Karpas-422 (cell line): ENCODE measurements around the gene OR1F1. TPM values are rescaled to one million over a fixed set of nuclear protein-coding genes. Genes with fewer than 3 reads are reported as not detected.

Source experiments
- DNase-seq: peaks from one replicate; pipeline ENCODE4 v3.0.0-alpha.2; 2015
- H2AFZ ChIP-seq: fragments of 200-600 bp; sonication (generic); 2 replicates; pipeline ENCODE4 v1.6.1; 2014; ENCODE audit warnings: antibody characterized with exemption, low read length, mixed read lengths
- H3K27ac ChIP-seq: fragments of 200-600 bp; sonication (generic); 2 replicates; pipeline ENCODE4 v1.5.1; 2014; ENCODE audit warnings: mild to moderate bottlenecking, low read length, moderate library complexity
- H3K27me3 ChIP-seq: fragments of 200-600 bp; sonication (generic); 2 replicates; pipeline ENCODE4 v1.6.1; 2014; ENCODE audit warnings: low read length, mixed read lengths
- H3K36me3 ChIP-seq: fragments of 200-600 bp; sonication (generic); 2 replicates; pipeline ENCODE4 v1.6.1; 2014; ENCODE audit warnings: low read length, mixed read lengths; ENCODE audit not compliant: insufficient read depth
- H3K4me1 ChIP-seq: fragments of 200-600 bp; sonication (generic); 2 replicates; pipeline ENCODE4 v1.6.1; 2014; ENCODE audit warnings: mild to moderate bottlenecking, low read length, mixed read lengths
- H3K4me2 ChIP-seq: fragments of 200-600 bp; sonication (generic); 2 replicates; pipeline ENCODE4 v1.6.1; 2014; ENCODE audit warnings: low read length, low read depth, mild to moderate bottlenecking; ENCODE audit not compliant: poor library complexity, severe bottlenecking
- H3K4me3 ChIP-seq: fragments of 200-600 bp; sonication (generic); 2 replicates; pipeline ENCODE4 v1.5.1; 2014; ENCODE audit warnings: mild to moderate bottlenecking, antibody characterized with exemption, low read length, mixed read lengths
- H3K79me2 ChIP-seq: fragments of 200-600 bp; sonication (generic); 2 replicates; pipeline ENCODE4 v1.6.1; 2014; ENCODE audit warnings: mild to moderate bottlenecking, low read length, mixed read lengths
- H3K9ac ChIP-seq: fragments of 200-600 bp; sonication (generic); 2 replicates; pipeline ENCODE4 v1.6.0; 2014; ENCODE audit warnings: low read length
- H3K9me2 ChIP-seq: fragments of 200-600 bp; sonication (generic), shearing (Covaris generic); replicated peaks from 2 replicates; pipeline ENCODE4 v1.6.0; 2014; ENCODE audit warnings: mild to moderate bottlenecking, low read length, moderate library complexity; ENCODE audit not compliant: insufficient read depth
- H3K9me3 ChIP-seq: fragments of 300-700, 200-600 bp; sonication (generic); 2 replicates; pipeline ENCODE4 v1.6.1; 2014; ENCODE audit warnings: low read length, mixed read lengths
- H4K20me1 ChIP-seq: fragments of 200-600 bp; sonication (generic); 2 replicates; pipeline ENCODE4 v1.6.1; 2014; ENCODE audit warnings: mild to moderate bottlenecking, antibody characterized with exemption, low read length, low read depth; ENCODE audit not compliant: insufficient read depth
- total RNA-seq: library from RNA; depleted of rRNA; stranded (reverse); fragments of >200 nt; shearing (Covaris generic); gene quantifications from 2 replicates; pipeline ENCODE4 v1.2.3, GENCODE V29; 2014; ENCODE audit warnings: low replicate concordance

Gene OR1F1
- total RNA-seq, 1 experiment from 2014 or later, result not detected

DNA sequence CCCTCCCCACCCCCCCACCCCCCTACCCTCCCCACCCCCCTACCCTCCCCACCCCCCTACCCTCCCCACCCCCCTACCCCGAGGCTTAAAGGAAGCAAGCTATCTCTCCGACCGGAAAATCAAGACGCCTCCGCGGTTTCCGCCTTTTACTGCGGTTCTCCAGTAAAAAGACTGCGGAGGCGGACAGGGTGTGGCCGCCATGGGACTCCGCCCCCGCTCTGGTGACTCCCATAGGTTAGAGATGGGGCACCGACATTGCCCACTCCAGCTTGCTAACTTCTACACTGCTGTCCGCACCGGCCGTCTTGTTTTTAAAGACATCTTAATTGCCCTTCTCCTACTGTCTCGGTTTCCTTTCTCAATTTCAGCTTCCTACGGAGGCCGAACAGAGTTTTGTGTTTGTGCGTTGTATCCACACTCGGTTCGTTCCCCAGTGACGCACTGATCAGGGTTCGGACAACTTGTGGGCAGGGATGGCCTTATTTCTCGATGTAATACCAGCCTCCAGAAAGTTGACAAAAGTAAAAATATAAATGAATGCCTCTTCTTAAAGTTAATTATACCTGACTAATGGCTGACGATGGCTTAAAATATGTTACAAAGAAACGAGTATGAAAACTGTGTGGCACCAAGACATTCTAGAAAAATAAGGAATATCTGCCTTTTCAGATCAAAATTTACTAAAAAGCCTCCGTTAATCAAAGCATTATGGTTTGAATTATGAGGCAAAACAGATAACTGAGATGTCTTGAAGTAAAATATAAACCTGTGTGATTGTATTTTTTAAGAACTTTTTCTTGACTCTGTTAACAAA is 48.1 kb downstream of the OR1F1 start:
- H3K79me2 ChIP-seq, result peaks cover 16% of the 10 kb centered on the region
- H3K4me3 ChIP-seq, result no peak overlapping the region
- H3K9me2 ChIP-seq, result no peaks in the 10 kb centered on the region
- H3K27me3 ChIP-seq, result no peaks in the 10 kb centered on the region
- no peak for DNase-seq
- no peak overlapping the region for H3K27ac ChIP-seq
- no peak overlapping the region for H3K4me2 ChIP-seq
- no peaks in the 10 kb centered on the region for H4K20me1 ChIP-seq
- H3K4me1 ChIP-seq, result peaks cover 11% of the 10 kb centered on the region
- H2AFZ ChIP-seq, result no peak overlapping the region
- H3K9ac ChIP-seq, result no peak overlapping the region
- H3K9me3 ChIP-seq, result peaks cover 3% of the 10 kb centered on the region; the same call in 1 of the 2 replicates
- peaks cover 29% of the 10 kb centered on the region for H3K36me3 ChIP-seq

- H4K20me1 ChIP-seq, result no peaks in the 10 kb centered on the region
- H3K36me3 ChIP-seq, result no peaks in the 10 kb centered on the region
- H3K9me3 ChIP-seq, result no peaks in the 10 kb centered on the region
- H2AFZ ChIP-seq, result no peak overlapping the region
- no peaks in the 10 kb centered on the region for H3K9me2 ChIP-seq
- H3K27ac ChIP-seq, result no peak overlapping the region
- H3K4me2 ChIP-seq, result no peak overlapping the region
- H3K4me3 ChIP-seq, result no peak overlapping the region
- no peaks in the 10 kb centered on the region for H3K27me3 ChIP-seq
- H3K4me1 ChIP-seq, result no peaks in the 10 kb centered on the region
- H3K9ac ChIP-seq, result no peak overlapping the region
- DNase-seq, result no peak
- no peaks in the 10 kb centered on the region for H3K79me2 ChIP-seq
These were observed 53.8 kb downstream of the OR1F1 start for GRCh38 chr16:3241761-3242160.

DNA sequence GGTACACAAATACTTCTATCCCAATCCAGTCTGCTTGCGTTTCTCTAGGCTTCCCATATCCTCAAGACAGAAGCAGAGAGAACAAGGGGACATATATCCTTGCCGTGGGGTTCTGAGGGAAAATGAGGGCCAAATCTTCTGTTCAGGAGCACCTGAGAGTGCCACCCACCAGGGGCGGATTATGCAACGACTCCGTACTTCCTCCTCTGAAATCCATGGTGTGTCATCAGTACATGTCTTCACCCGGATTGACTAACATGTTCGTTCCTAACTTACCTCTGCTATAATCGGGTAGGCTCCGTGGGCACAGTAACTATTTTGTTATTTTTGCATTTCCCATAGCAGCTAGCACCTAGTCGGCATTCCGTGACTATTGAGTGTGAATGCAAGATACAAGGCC is 54.7 kb downstream of the OR1F1 start:
- Histone ChIP-seq H3K9me3 (no peaks in the 10 kb centered on the region), H3K4me3 (no peak overlapping the region), H3K27me3 (no peaks in the 10 kb centered on the region), H3K9me2 (no peaks in the 10 kb centered on the region), H4K20me1 (no peaks in the 10 kb centered on the region), H3K36me3 (no peaks in the 10 kb centered on the region), H3K9ac (no peak overlapping the region), H3K79me2 (no peaks in the 10 kb centered on the region), H3K4me2 (no peak overlapping the region), H3K27ac (no peak overlapping the region), H2AFZ (no peak overlapping the region), H3K4me1 (no peaks in the 10 kb centered on the region)
- DNase-seq, result no peak

GRCh38 chr16:3243882-3244281 is 55.9 kb downstream of the OR1F1 start:
- Histone ChIP-seq H3K9me2 (no peaks in the 10 kb centered on the region), H3K27ac (no peak overlapping the region), H4K20me1 (no peaks in the 10 kb centered on the region), H3K4me3 (no peak overlapping the region), H3K27me3 (no peaks in the 10 kb centered on the region), H3K4me1 (no peaks in the 10 kb centered on the region), H3K79me2 (no peaks in the 10 kb centered on the region), H3K9me3 (no peaks in the 10 kb centered on the region), H3K36me3 (no peaks in the 10 kb centered on the region), H3K9ac (no peak overlapping the region), H3K4me2 (no peak overlapping the region), H2AFZ (no peak overlapping the region)
- no peak for DNase-seq

DNA sequence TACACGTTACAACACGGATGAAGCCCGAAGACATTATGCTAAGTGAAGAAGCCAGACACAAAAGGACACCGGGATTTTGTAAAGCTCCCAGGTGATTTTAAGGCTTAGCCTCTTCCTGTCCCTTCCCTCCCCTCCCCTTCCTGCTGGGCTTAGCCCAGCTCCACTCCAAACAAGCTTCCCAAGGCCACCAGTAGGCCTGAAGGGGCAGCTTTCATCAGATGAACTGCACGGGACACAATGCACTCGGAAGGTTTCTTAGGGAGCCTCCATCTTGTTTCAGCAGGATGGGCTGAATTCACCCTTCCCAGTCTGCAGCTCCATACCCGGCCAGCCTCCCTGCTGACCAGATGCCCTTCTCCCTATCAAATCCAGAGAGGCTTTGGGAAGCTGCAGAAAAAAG is 58.0 kb downstream of the OR1F1 start:
- Histone ChIP-seq H3K4me3 (no peak overlapping the region), H3K27me3 (no peaks in the 10 kb centered on the region), H3K9ac (no peak overlapping the region), H4K20me1 (no peaks in the 10 kb centered on the region), H3K4me2 (no peak overlapping the region), H3K36me3 (no peaks in the 10 kb centered on the region), H3K27ac (no peak overlapping the region), H2AFZ (no peak overlapping the region), H3K79me2 (no peaks in the 10 kb centered on the region), H3K9me3 (no peaks in the 10 kb centered on the region), H3K9me2 (no peaks in the 10 kb centered on the region), H3K4me1 (no peaks in the 10 kb centered on the region)
- DNase-seq, result no peak

- no peak for DNase-seq
- H3K9ac ChIP-seq, result no peak overlapping the region
- H3K36me3 ChIP-seq, result no peaks in the 10 kb centered on the region
- no peaks in the 10 kb centered on the region for H4K20me1 ChIP-seq
- no peak overlapping the region for H2AFZ ChIP-seq
- H3K27me3 ChIP-seq, result no peaks in the 10 kb centered on the region
- no peak overlapping the region for H3K4me2 ChIP-seq
- H3K9me2 ChIP-seq, result no peaks in the 10 kb centered on the region
- H3K4me1 ChIP-seq, result no peaks in the 10 kb centered on the region
- H3K9me3 ChIP-seq, result no peaks in the 10 kb centered on the region
- no peak overlapping the region for H3K27ac ChIP-seq
- no peaks in the 10 kb centered on the region for H3K79me2 ChIP-seq
- no peak overlapping the region for H3K4me3 ChIP-seq
These were observed 58.9 kb downstream of the OR1F1 start for GRCh38 chr16:3246876-3247275.

GRCh38 chr16:3248596-3248995 is 60.6 kb downstream of the OR1F1 start:
- DNase-seq, result no peak
- Histone ChIP-seq H3K9ac (no peak overlapping the region), H3K4me3 (no peak overlapping the region), H3K36me3 (no peaks in the 10 kb centered on the region), H3K9me2 (no peaks in the 10 kb centered on the region), H3K79me2 (no peaks in the 10 kb centered on the region), H3K27me3 (no peaks in the 10 kb centered on the region), H2AFZ (no peak overlapping the region), H3K27ac (no peak overlapping the region), H3K4me1 (no peaks in the 10 kb centered on the region), H4K20me1 (no peaks in the 10 kb centered on the region), H3K4me2 (no peak overlapping the region), H3K9me3 (no peaks in the 10 kb centered on the region)

GRCh38 chr16:3249020-3249419 is 61.0 kb downstream of the OR1F1 start:
- Histone ChIP-seq H3K9me3 (no peaks in the 10 kb centered on the region), H3K9me2 (no peaks in the 10 kb centered on the region), H3K4me2 (no peak overlapping the region), H3K27ac (no peak overlapping the region), H2AFZ (no peak overlapping the region), H3K27me3 (no peaks in the 10 kb centered on the region), H4K20me1 (no peaks in the 10 kb centered on the region), H3K79me2 (no peaks in the 10 kb centered on the region), H3K9ac (no peak overlapping the region), H3K4me1 (no peaks in the 10 kb centered on the region), H3K4me3 (no peak overlapping the region), H3K36me3 (no peaks in the 10 kb centered on the region)
- no peak for DNase-seq
